KMS-11 (cell line): ENCODE measurements around the gene SNTG2.

Source experiments
- H2AFZ ChIP-seq: fragments of 200-600 bp; sonication (generic); 2 replicates; pipeline ENCODE4 v1.6.1; 2016; ENCODE audit warnings: antibody characterized with exemption, mixed run types, low read depth
- H3K27ac ChIP-seq: fragments of 200-600 bp; sonication (generic); 2 replicates; pipeline ENCODE4 v1.6.1; 2016; ENCODE audit warnings: mild to moderate bottlenecking, mixed run types
- H3K27me3 ChIP-seq: fragments of 200-600 bp; sonication (generic); 2 replicates; pipeline ENCODE4 v1.6.1; 2017; ENCODE audit warnings: mild to moderate bottlenecking, low read depth, mixed run types, moderate library complexity; ENCODE audit not compliant: insufficient read depth
- H3K36me3 ChIP-seq: fragments of 200-600 bp; sonication (generic); 2 replicates; pipeline ENCODE4 v1.6.1; 2017; ENCODE audit warnings: mild to moderate bottlenecking, mixed run types; ENCODE audit not compliant: insufficient read depth
- H3K4me1 ChIP-seq: fragments of 200-600 bp; sonication (generic); 2 replicates; pipeline ENCODE4 v1.6.1; 2016; ENCODE audit warnings: mild to moderate bottlenecking, low read depth, mixed run types; ENCODE audit not compliant: poor library complexity, severe bottlenecking
- H3K4me2 ChIP-seq: fragments of 200-600 bp; sonication (generic); 2 replicates; pipeline ENCODE4 v1.7.0; 2016; ENCODE audit warnings: mild to moderate bottlenecking, mixed run types
- H3K4me3 ChIP-seq: fragments of 200-600 bp; sonication (generic); IDR thresholded peaks from 2 replicates; pipeline ENCODE4 v1.6.1; 2017; ENCODE audit warnings: low read depth, low read length, mixed read lengths; ENCODE audit not compliant: insufficient read depth
- H3K79me2 ChIP-seq: fragments of 200-600 bp; sonication (generic); 2 replicates; pipeline ENCODE4 v1.6.1; 2016; ENCODE audit warnings: low read depth, mixed run types; ENCODE audit not compliant: insufficient read depth
- H3K9ac ChIP-seq: fragments of 200-600 bp; sonication (generic); 2 replicates; pipeline ENCODE4 v1.6.1; 2016; ENCODE audit warnings: mild to moderate bottlenecking, mixed run types
- H4K20me1 ChIP-seq: fragments of 200-600 bp; sonication (generic); 2 replicates; pipeline ENCODE4 v1.6.1; 2016; ENCODE audit warnings: mild to moderate bottlenecking, mixed run types; ENCODE audit not compliant: insufficient read depth
- CTCF ChIP-seq: fragments of 200-600 bp; sonication (generic); conservative IDR thresholded peaks from 2 replicates; pipeline ENCODE4 v1.6.1; 2017; ENCODE audit warnings: low read depth, mild to moderate bottlenecking, antibody characterized with exemption, low read length, moderate library complexity, mixed read lengths

The SNTG2 gene

GRCh38 chr2:1183300-1183699, 232.7 kb downstream of the SNTG2 start:
- no peaks in the 10 kb centered on the region for H3K27me3 ChIP-seq
- H3K27ac ChIP-seq = no peak overlapping the region
- no peaks in the 10 kb centered on the region for H3K4me1 ChIP-seq
- H4K20me1 ChIP-seq = no peaks in the 10 kb centered on the region
- H3K9ac ChIP-seq = no peak overlapping the region
- no peaks in the 10 kb centered on the region for H3K36me3 ChIP-seq
- no peak overlapping the region for H3K4me2 ChIP-seq
- H3K79me2 ChIP-seq = no peaks in the 10 kb centered on the region
- no peak overlapping the region for H2AFZ ChIP-seq
- TF ChIP-seq CTCF = no peak
- H3K4me3 ChIP-seq = no peak overlapping the region

- H3K27ac ChIP-seq = no peak overlapping the region
- TF ChIP-seq CTCF = no peak
- H3K4me2 ChIP-seq = no peak overlapping the region
- no peaks in the 10 kb centered on the region for H3K4me1 ChIP-seq
- H4K20me1 ChIP-seq = no peaks in the 10 kb centered on the region
- no peaks in the 10 kb centered on the region for H3K27me3 ChIP-seq
- H3K9ac ChIP-seq = no peak overlapping the region
- H3K4me3 ChIP-seq = no peak overlapping the region
- no peaks in the 10 kb centered on the region for H3K79me2 ChIP-seq
- no peak overlapping the region for H2AFZ ChIP-seq
- no peaks in the 10 kb centered on the region for H3K36me3 ChIP-seq
Measured at GRCh38 chr2:1186421-1186820, 235.8 kb downstream of the SNTG2 start.

- Histone ChIP-seq H3K27ac (no peak overlapping the region), H3K36me3 (no peaks in the 10 kb centered on the region), H3K4me3 (no peak overlapping the region), H4K20me1 (no peaks in the 10 kb centered on the region), H3K27me3 (no peaks in the 10 kb centered on the region), H3K4me1 (no peaks in the 10 kb centered on the region), H3K9ac (no peak overlapping the region), H3K79me2 (no peaks in the 10 kb centered on the region), H2AFZ (no peak overlapping the region), H3K4me2 (no peak overlapping the region)
- no peak for TF ChIP-seq CTCF
Measured at GRCh38 chr2:1187189-1187588, 236.5 kb downstream of the SNTG2 start.

GRCh38 chr2:1192121-1192520, 241.5 kb downstream of the SNTG2 start:
- H3K4me2 ChIP-seq = no peak overlapping the region
- H3K9ac ChIP-seq = no peak overlapping the region
- H2AFZ ChIP-seq = no peak overlapping the region
- H3K4me1 ChIP-seq = no peaks in the 10 kb centered on the region
- no peaks in the 10 kb centered on the region for H3K79me2 ChIP-seq
- no peaks in the 10 kb centered on the region for H3K36me3 ChIP-seq
- no peak overlapping the region for H3K4me3 ChIP-seq
- no peaks in the 10 kb centered on the region for H4K20me1 ChIP-seq
- no peaks in the 10 kb centered on the region for H3K27me3 ChIP-seq
- TF ChIP-seq CTCF = no peak
- no peak overlapping the region for H3K27ac ChIP-seq

GRCh38 chr2:1193801-1194200, 243.2 kb downstream of the SNTG2 start:
- no peaks in the 10 kb centered on the region for H3K36me3 ChIP-seq
- H2AFZ ChIP-seq = no peak overlapping the region
- no peak overlapping the region for H3K4me3 ChIP-seq
- H3K79me2 ChIP-seq = no peaks in the 10 kb centered on the region
- H3K9ac ChIP-seq = no peak overlapping the region
- no peaks in the 10 kb centered on the region for H4K20me1 ChIP-seq
- H3K27ac ChIP-seq = no peak overlapping the region
- H3K4me1 ChIP-seq = no peaks in the 10 kb centered on the region
- no peaks in the 10 kb centered on the region for H3K27me3 ChIP-seq
- no peak for TF ChIP-seq CTCF
- H3K4me2 ChIP-seq = no peak overlapping the region
